ENCODE data around the gene ARHGEF28. TPM values are rescaled to one million over a fixed set of nuclear protein-coding genes. Genes with fewer than 3 reads are reported as not detected.

Gene ARHGEF28
- total and polyA plus RNA-seq, 2 donors (not counting 1 experiment from before 2014, with no cell fraction given): 2.3 to 34.3 TPM

GRCh38 chr5:73678807-73679206, 52.8 kb downstream of the ARHGEF28 start:
- H3K79me2 ChIP-seq (ENCODE audit: control insufficient read depth, insufficient read depth, low read length): peaks cover 4% of the 10 kb centered on the region
- no peak for TF ChIP-seq EZH2 (IDR thresholded peaks at IDR 0.05; ENCODE audit: low read length, missing control alignments)
- TF ChIP-seq CTCF (conservative IDR thresholded peaks at IDR 0.05 in 1 of 2, IDR thresholded peaks at IDR 0.05 in 1 of 2; ENCODE audit: low read depth in 1 of 2, low read length in 2 of 2): no peak

GRCh38 chr5:73682176-73682575, 56.2 kb downstream of the ARHGEF28 start:
- Histone ChIP-seq H3K4me2 (ENCODE audit: extremely low read depth, insufficient read depth, low read length) (no peak overlapping the region), H3K9ac (ENCODE audit: insufficient read depth, low read length) (no peak overlapping the region), H3K36me3 (ENCODE audit: control insufficient read depth, insufficient read depth, low read length) (no peaks in the 10 kb centered on the region), H3K79me2 (ENCODE audit: control insufficient read depth, insufficient read depth, low read length) (no peaks in the 10 kb centered on the region), H3K27ac (ENCODE audit: insufficient read depth, low read length) (no peak overlapping the region), H3K9me3 (ENCODE audit: control insufficient read depth, insufficient read depth, low read depth, low read length) (no peaks in the 10 kb centered on the region), H2AFZ (ENCODE audit: low read length) (no peak overlapping the region), H3K27me3 (ENCODE audit: control insufficient read depth, insufficient read depth, low read length) (no peaks in the 10 kb centered on the region), H4K20me1 (ENCODE audit: control insufficient read depth, extremely low read depth, insufficient read depth, low read length) (no peaks in the 10 kb centered on the region), H3K4me3 (replicated peaks in 1 of 4; ENCODE audit: control extremely low read depth in 1 of 4, insufficient read depth in 1 of 4, low read depth in 3 of 4, low read length in 4 of 4) (no peak overlapping the region), H3K4me1 (ENCODE audit: control insufficient read depth, extremely low read depth, insufficient read depth, low read length) (no peaks in the 10 kb centered on the region)
- TF ChIP-seq EZH2 (IDR thresholded peaks at IDR 0.05; ENCODE audit: low read length, missing control alignments) (no peak), CTCF (conservative IDR thresholded peaks at IDR 0.05 in 1 of 2, IDR thresholded peaks at IDR 0.05 in 1 of 2; ENCODE audit: low read depth in 1 of 2, low read length in 2 of 2) (no peak)
- DNase-seq (ENCODE audit: low read depth in 2 of 2): peak in 1 of 2 donors; percentile 50

More at GRCh38 chr5:73678807-73679206, 52.8 kb downstream of the ARHGEF28 start:
- Histone ChIP-seq H3K36me3 (ENCODE audit: control insufficient read depth, insufficient read depth, low read length) (no peaks in the 10 kb centered on the region), H4K20me1 (ENCODE audit: control insufficient read depth, extremely low read depth, insufficient read depth, low read length) (no peaks in the 10 kb centered on the region), H2AFZ (ENCODE audit: low read length) (no peak overlapping the region), H3K27me3 (ENCODE audit: control insufficient read depth, insufficient read depth, low read length) (no peaks in the 10 kb centered on the region), H3K9me3 (ENCODE audit: control insufficient read depth, insufficient read depth, low read depth, low read length) (no peaks in the 10 kb centered on the region), H3K4me2 (ENCODE audit: extremely low read depth, insufficient read depth, low read length) (no peak overlapping the region), H3K4me1 (ENCODE audit: control insufficient read depth, extremely low read depth, insufficient read depth, low read length) (peaks cover 13% of the 10 kb centered on the region), H3K4me3 (replicated peaks in 1 of 4; ENCODE audit: control extremely low read depth in 1 of 4, insufficient read depth in 1 of 4, low read depth in 3 of 4, low read length in 4 of 4) (no peak overlapping the region), H3K27ac (ENCODE audit: insufficient read depth, low read length) (no peak overlapping the region), H3K9ac (ENCODE audit: insufficient read depth, low read length) (no peak overlapping the region)
- DNase-seq (ENCODE audit: low read depth in 2 of 2): no peak

DNA sequence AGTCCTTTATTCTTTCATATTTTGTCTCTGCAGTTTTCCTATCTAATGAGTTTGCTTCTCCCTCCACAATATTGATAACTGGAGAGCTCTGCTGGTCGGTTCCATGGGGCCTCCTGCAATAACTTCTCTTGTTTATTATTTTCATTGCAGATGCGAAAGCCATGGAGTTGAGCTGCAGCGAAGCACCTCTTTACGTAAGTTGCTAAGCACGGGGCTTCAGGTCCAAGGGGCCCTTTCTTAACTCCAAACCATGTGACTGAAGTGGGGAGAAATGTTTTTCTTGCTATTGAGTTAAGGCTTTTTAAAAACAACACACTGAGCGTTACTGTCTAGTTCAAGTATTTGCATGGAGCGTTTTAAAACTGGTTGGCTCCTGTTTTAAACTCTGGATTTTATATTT, 58.7 kb downstream of the ARHGEF28 start:
- Histone ChIP-seq H4K20me1 (ENCODE audit: control insufficient read depth, extremely low read depth, insufficient read depth, low read length) (no peaks in the 10 kb centered on the region), H3K36me3 (ENCODE audit: control insufficient read depth, insufficient read depth, low read length) (no peaks in the 10 kb centered on the region), H3K79me2 (ENCODE audit: control insufficient read depth, insufficient read depth, low read length) (no peaks in the 10 kb centered on the region), H3K4me1 (ENCODE audit: control insufficient read depth, extremely low read depth, insufficient read depth, low read length) (no peaks in the 10 kb centered on the region), H3K27ac (ENCODE audit: insufficient read depth, low read length) (no peak overlapping the region), H3K27me3 (ENCODE audit: control insufficient read depth, insufficient read depth, low read length) (no peaks in the 10 kb centered on the region), H3K9me3 (ENCODE audit: control insufficient read depth, insufficient read depth, low read depth, low read length) (no peaks in the 10 kb centered on the region), H2AFZ (ENCODE audit: low read length) (no peak overlapping the region), H3K9ac (ENCODE audit: insufficient read depth, low read length) (no peak overlapping the region), H3K4me2 (ENCODE audit: extremely low read depth, insufficient read depth, low read length) (no peak overlapping the region), H3K4me3 (replicated peaks in 1 of 4; ENCODE audit: control extremely low read depth in 1 of 4, insufficient read depth in 1 of 4, low read depth in 3 of 4, low read length in 4 of 4) (no peak overlapping the region)
- no peak for TF ChIP-seq EZH2 (IDR thresholded peaks at IDR 0.05; ENCODE audit: low read length, missing control alignments)
- TF ChIP-seq CTCF (conservative IDR thresholded peaks at IDR 0.05 in 1 of 2, IDR thresholded peaks at IDR 0.05 in 1 of 2; ENCODE audit: low read depth in 1 of 2, low read length in 2 of 2): no peak
- no peak for DNase-seq (ENCODE audit: low read depth in 2 of 2)

All from fibroblast of lung (primary cell).